ENCODE data around the gene CHAF1A. TPM values are rescaled to one million over a fixed set of nuclear protein-coding genes. Genes with fewer than 3 reads are reported as not detected.
A peak's percentile ranks its signal among the peaks of the same experiment; 100 is the strongest.

CHAF1A gene
- total and polyA plus RNA-seq, 2 of the 8 experiments (the other 6 are each of a cell fraction or from before 2014, with no cell fraction given) = 122 to 147 TPM

GRCh38 chr19:4449022-4449638 is 46.7 kb downstream of the CHAF1A start:
- no peak overlapping the region for H3K14ac ChIP-seq (ENCODE audit: insufficient read length)
- no peaks in the 10 kb centered on the region for H3K9me3 ChIP-seq (ENCODE audit: insufficient read depth in 2 of 2, low read depth in 1 of 2, low read length in 1 of 2)
- H2BK20ac ChIP-seq (ENCODE audit: low read length) = no peak overlapping the region
- no peak overlapping the region for H2BK120ac ChIP-seq (replicated peaks; ENCODE audit: low read depth, low read length)
- no peak overlapping the region for H2BK15ac ChIP-seq (ENCODE audit: low read length)
- no peak overlapping the region for H3K4ac ChIP-seq (replicated peaks; ENCODE audit: insufficient read length, low read depth, low read length)
- FAIRE-seq = no peak
- H3K36me3 ChIP-seq (ENCODE audit: control insufficient read depth in 2 of 4, insufficient read depth in 4 of 4, low read length in 3 of 4) = peaks cover 10 to 26% (median 17%) of the 10 kb centered on the region in 4 experiments; a peak in 7 of 8 replicates
- H4K5ac ChIP-seq (ENCODE audit: insufficient read length, low read depth, low read length) = no peak overlapping the region
- H3K23me2 ChIP-seq (ENCODE audit: low read depth, low read length) = no peaks in the 10 kb centered on the region
- no peaks in the 10 kb centered on the region for H3K79me1 ChIP-seq (ENCODE audit: low read depth, low read length)
- no peaks in the 10 kb centered on the region for H3K27me3 ChIP-seq (replicated peaks in 1 of 4; ENCODE audit: control insufficient read depth in 3 of 4, extremely low read depth in 1 of 4, insufficient read depth in 3 of 4, low read length in 3 of 4)
- DNase-seq (ENCODE audit: low read depth in 1 of 2, low spot score in 2 of 2) = no peak
- H4K20me1 ChIP-seq (replicated peaks in 1 of 2; ENCODE audit: control insufficient read depth in 1 of 2, insufficient read depth in 2 of 2, low read length in 2 of 2) = peaks cover 6 to 18% of the 10 kb centered on the region in 2 experiments
- H3K79me2 ChIP-seq (ENCODE audit: control insufficient read depth in 1 of 2, insufficient read depth in 2 of 2, low read length in 2 of 2) = no peaks in the 10 kb centered on the region
- H2AK5ac ChIP-seq (ENCODE audit: low read depth, low read length) = no peak overlapping the region
- no peak overlapping the region for H4K91ac ChIP-seq (replicated peaks; ENCODE audit: insufficient read length, low read length)
- ChIA-PET CTCF (ENCODE audit: partially characterized antibody) (interaction anchor here (0.9 to 6.9 kb wide), 10 partner anchors 9 to 87 kb away, joined by 3 to 34 read pairs (median 4); partner anchors contain the start of gene CHAF1A), POLR2A (ENCODE audit: partially characterized antibody) (interaction anchor here (0.8 to 58.1 kb wide), 9 partner anchors 11 to 95 kb away, joined by 3 to 1590 read pairs (median 3); partner anchors contain the start of genes CHAF1A, HDGFL2, SH3GL1 and UBXN6)
- no peak overlapping the region for H3K4me2 ChIP-seq (ENCODE audit: insufficient read depth in 1 of 2, low read depth in 2 of 2, low read length in 2 of 2)
- H2BK5ac ChIP-seq (ENCODE audit: low read depth, low read length) = no peak overlapping the region; the same call in 1 of the 2 replicates
- H2BK12ac ChIP-seq (ENCODE audit: low read depth, low read length) = no peak overlapping the region
- no peak overlapping the region for H3K27ac ChIP-seq (ENCODE audit: low read depth, low read length)
- H3K4me3 ChIP-seq (ENCODE audit: extremely low read depth in 1 of 4, insufficient read depth in 2 of 4, low read depth in 3 of 4, low read length in 4 of 4) = no peak overlapping the region
- no peak overlapping the region; the same call in 1 of the 2 replicates for H4K8ac ChIP-seq (ENCODE audit: extremely low read depth, insufficient read depth, low read length)
- no peak overlapping the region for H3K23ac ChIP-seq (ENCODE audit: insufficient read length)
- H3K56ac ChIP-seq (replicated peaks; ENCODE audit: insufficient read length, low read depth, low read length) = no peak overlapping the region
- no peak overlapping the region for H3K9ac ChIP-seq (replicated peaks in 1 of 4; ENCODE audit: extremely low read depth in 1 of 4, low read depth in 3 of 4, low read length in 3 of 4)
- H3K18ac ChIP-seq (ENCODE audit: extremely low read depth, low read length) = no peak overlapping the region
- 92% methylated on average over 23 of the region's 24 CpGs; no CpG with 5 or more reads in 1 of the 2 experiments for WGBS, 2 experiments (ENCODE audit: extremely low coverage in 1 of 2, insufficient coverage in 1 of 2, insufficient read length in 1 of 2, insufficient replicate concordance in 2 of 2, low coverage in 1 of 2, low lambda C conversion rate in 2 of 2, missing lambda C conversion rate in 1 of 2)
- TF ChIP-seq CTCF (IDR thresholded peaks at IDR 0.05; ENCODE audit: control extremely low read depth in 1 of 3, insufficient read depth in 1 of 3, low read depth in 1 of 3, low read length in 3 of 3) = peak in 1 of 3 experiments; percentile 25; a peak in 1 of 4 replicates
- 0 out of 2 replicates have a peak, but pooled peaks have one; percentile 36 for TF ChIP-seq MAX (IDR thresholded peaks at IDR 0.05)
- TF ChIP-seq POLR2A (IDR thresholded peaks at IDR 0.05; ENCODE audit: control extremely low read depth in 1 of 2, low read depth in 2 of 2, low read length in 2 of 2) = peak in 1 of 2 experiments; percentile 36; a peak in 1 of 3 replicates
- no peak for TF ChIP-seq SP2 (IDR thresholded peaks at IDR 0.05; ENCODE audit: low read length)
- no peaks in the 10 kb centered on the region; a peak in 3 of 7 replicates for H3K4me1 ChIP-seq (replicated peaks in 1 of 4; ENCODE audit: control insufficient read depth in 3 of 4, insufficient read depth in 4 of 4, low read length in 3 of 4)
- no peak overlapping the region for H2AFZ ChIP-seq (ENCODE audit: low read length)
